Lung (tissue), 12 donors: Measurements from ENCODE around the gene PPARA. TPM values are rescaled to one million over a fixed set of nuclear protein-coding genes. Genes with fewer than 3 reads are reported as not detected.
"Not testable (repeated sequence)": the region's sequence is repeated elsewhere in the genome, so short reads cannot be mapped to it uniquely, and the experiment has no call there.

ENCODE experiments used
- ATAC-seq: fragments of 200-7000 bp; cut with Tn5 transposase; one replicate; pipeline ENCODE4 v1.9.1; 2020; ENCODE audit warnings: moderate number of reproducible peaks; ENCODE audit not compliant: insufficient read depth, low FRiP score
- DNase-seq, 3 donors: peaks; one replicate each; pipeline ENCODE4 v3.0.0-alpha.2; 2013 to 2017
- H3K27ac ChIP-seq, 2 donors: one replicate each; pipeline ENCODE4 v1.5.1; 2013; ENCODE audit warnings: mild to moderate bottlenecking in 2 of 2, moderate library complexity in 2 of 2, control low read depth in 1 of 2, inconsistent platforms in 1 of 2, low read depth in 1 of 2, low read length in 1 of 2
- H3K27me3 ChIP-seq, 3 donors: one replicate each; pipeline ENCODE4 v1.5.1; 2013; ENCODE audit warnings: low read length in 2 of 3; ENCODE audit not compliant: control insufficient read depth in 3 of 3, insufficient read depth in 3 of 3
- H3K36me3 ChIP-seq, 4 donors: one replicate each; pipeline ENCODE4 v1.5.1; 2013; ENCODE audit warnings: low read length in 4 of 4, mild to moderate bottlenecking in 1 of 4, moderate library complexity in 1 of 4; ENCODE audit not compliant: control insufficient read depth in 4 of 4, insufficient read depth in 4 of 4
- H3K4me1 ChIP-seq, 5 donors: one replicate each; pipeline ENCODE4 v1.5.1; 2013; ENCODE audit warnings: low read length in 5 of 5, mild to moderate bottlenecking in 2 of 5, moderate library complexity in 1 of 5; ENCODE audit not compliant: control insufficient read depth in 5 of 5, insufficient read depth in 5 of 5
- H3K4me3 ChIP-seq: one replicate; pipeline ENCODE4 v1.5.1; 2013; ENCODE audit warnings: mild to moderate bottlenecking, control low read depth, moderate library complexity
- H3K9ac ChIP-seq, 2 donors: one replicate each; pipeline ENCODE4 v1.5.1; 2013; ENCODE audit warnings: low read length in 2 of 2, control low read depth in 1 of 2; ENCODE audit not compliant: insufficient read depth in 1 of 2
- H3K9me3 ChIP-seq, 4 donors: one replicate each; pipeline ENCODE4 v1.5.1; 2013; ENCODE audit warnings: low read length in 3 of 4, mild to moderate bottlenecking in 1 of 4, moderate library complexity in 1 of 4; ENCODE audit not compliant: control insufficient read depth in 4 of 4, insufficient read depth in 3 of 4
- CTCF ChIP-seq: IDR thresholded peaks from 2 replicates; pipeline ENCODE4 v1.5.1; 2012; ENCODE audit warnings: mild to moderate bottlenecking; ENCODE audit errors: control extremely low read depth, extremely low read depth
- WGBS, 2 donors: extraction: QIAGEN DNeasy Blood & Tissue Kit; methylation state at CpG; one replicate each; pipeline ENCODE4 v1.1.7; 2013; 5-methylcytosine and 5-hydroxymethylcytosine counted together
- polyA plus RNA-seq, 2 donors: library from polyadenylated mRNA; stranded (reverse); fragments of 200-250 nt; gene quantifications; one replicate each; pipeline ENCODE4 v1.2.1, GENCODE V29; 2013
- total RNA-seq, 2 donors: library from RNA; depleted of rRNA in 1 of 2; stranded (reverse); fragments of >200 nt in 1 of 2; gene quantifications; one replicate each; pipeline ENCODE4 v1.2.1, GENCODE V29; 2014 to 2021
- donor health status: control.
- donor health status: control.
- donor health status: Bipolar disorder and iron deficiency.
- donor health status: healthy.
- donor health status: DM: yes; HTN: yes; CAD: no.

PPARA gene
- total and polyA plus RNA-seq, 4 donors, result 4.4 to 18.1 (median 11.0) TPM

- peak; percentile 62 for ATAC-seq
- Histone ChIP-seq H3K4me3 (peak overlapping the region; percentile 38), H3K27ac (no peak overlapping the region), H3K9ac (no peak overlapping the region), H3K36me3 (no peaks in the 10 kb centered on the region), H3K4me1 (peaks cover 0 to 8% (median 3%) of the 10 kb centered on the region in 5 donors), H3K9me3 (peaks cover 0 to 14% (median 0%) of the 10 kb centered on the region in 4 donors), H3K27me3 (peaks cover 0 to 31% (median 19%) of the 10 kb centered on the region in 3 donors)
- peak; percentile 29 to 61 (median 44) for DNase-seq
- WGBS, 2 donors, result 9 to 10% methylated on average over 60 to 109 of the region's 109 CpGs
- peak; percentile 28 for TF ChIP-seq CTCF
Observed at GRCh38 chr22:46262449-46263215, 112.3 kb downstream of the PPARA start.

GRCh38 chr22:46263216-46263590, 112.9 kb downstream of the PPARA start, which contains the start of gene PKDREJ:
PKDREJ (minus strand) TSS chr22:46263343; CDS start chr22:46263322, 21 bp downstream.
- H3K27me3 ChIP-seq, result peaks cover 0 to 31% (median 19%) of the 10 kb centered on the region in 3 donors
- TF ChIP-seq CTCF, result no peak
- DNase-seq (no peak), ATAC-seq (no peak)
- H3K9ac ChIP-seq, result no peak within 1 kb of the TSS
- no peaks in the 10 kb centered on the region for H3K36me3 ChIP-seq
- H3K4me1 ChIP-seq, result peaks cover 0 to 8% (median 3%) of the 10 kb centered on the region in 5 donors
- WGBS, 2 donors, result 49 to 58% methylated on average over 23 to 30 of the region's 30 CpGs
- H3K27ac ChIP-seq, result no peak within 1 kb of the TSS
- peak within 1 kb of the TSS; percentile 38 for H3K4me3 ChIP-seq
- peaks cover 0 to 8% (median 0%) of the 10 kb centered on the region in 4 donors for H3K9me3 ChIP-seq

- WGBS, 2 donors, result 93 to 98% methylated on average over 6 of the region's 6 CpGs
- ATAC-seq, DNase-seq: not testable (repeated sequence)
Observed at GRCh38 chr22:46264520-46264919, 114.2 kb downstream of the PPARA start.

GRCh38 chr22:46265627-46266026, 115.3 kb downstream of the PPARA start:
- not testable (repeated sequence) for ATAC-seq, H3K4me3 ChIP-seq, H3K9me3 ChIP-seq, H3K27ac ChIP-seq, H3K9ac ChIP-seq, H3K36me3 ChIP-seq, DNase-seq
- WGBS, 2 donors, result 91 to 93% methylated on average over 4 of the region's 4 CpGs
- Histone ChIP-seq H3K27me3 (peaks cover 0 to 26% (median 15%) of the 10 kb centered on the region in 3 donors), H3K4me1 (peaks cover 0 to 21% (median 7%) of the 10 kb centered on the region in 5 donors)

More at GRCh38 chr22:46264520-46264919, 114.2 kb downstream of the PPARA start:
- H3K27ac ChIP-seq, H3K9me3 ChIP-seq, H3K9ac ChIP-seq, H3K36me3 ChIP-seq, H3K4me3 ChIP-seq: not testable (repeated sequence)
- H3K4me1 ChIP-seq, result peaks cover 0 to 20% (median 7%) of the 10 kb centered on the region in 5 donors
- peaks cover 0 to 31% (median 19%) of the 10 kb centered on the region in 3 donors for H3K27me3 ChIP-seq
